Measurements from ENCODE around the gene OR9G4.

The OR9G4 gene

DNA sequence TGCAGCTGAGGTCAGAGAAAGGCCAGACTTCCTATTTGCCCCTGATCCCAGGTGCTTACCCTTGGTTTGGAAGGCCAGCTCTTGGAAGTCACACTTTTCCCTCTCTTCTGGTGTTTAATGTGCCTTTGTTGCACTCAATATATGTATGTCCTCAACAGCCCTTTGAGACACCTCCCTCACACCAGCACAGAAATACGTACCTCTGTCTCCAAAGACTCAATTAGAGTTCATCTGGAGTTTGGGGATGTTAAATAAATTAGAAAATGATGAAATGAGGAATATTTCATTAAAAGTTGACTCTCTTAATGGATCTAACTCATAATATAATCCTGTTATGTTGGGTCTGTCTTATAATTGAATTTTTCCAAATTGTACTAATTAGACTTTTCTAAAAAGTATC, at the start of gene OR9G4:
Gene OR9G4, minus strand, starts transcription at position 101 of the 400 bp plus-strand sequence. CDS start 4,931 bp downstream, outside the sequence.
- no peak for DNase-seq

DNA sequence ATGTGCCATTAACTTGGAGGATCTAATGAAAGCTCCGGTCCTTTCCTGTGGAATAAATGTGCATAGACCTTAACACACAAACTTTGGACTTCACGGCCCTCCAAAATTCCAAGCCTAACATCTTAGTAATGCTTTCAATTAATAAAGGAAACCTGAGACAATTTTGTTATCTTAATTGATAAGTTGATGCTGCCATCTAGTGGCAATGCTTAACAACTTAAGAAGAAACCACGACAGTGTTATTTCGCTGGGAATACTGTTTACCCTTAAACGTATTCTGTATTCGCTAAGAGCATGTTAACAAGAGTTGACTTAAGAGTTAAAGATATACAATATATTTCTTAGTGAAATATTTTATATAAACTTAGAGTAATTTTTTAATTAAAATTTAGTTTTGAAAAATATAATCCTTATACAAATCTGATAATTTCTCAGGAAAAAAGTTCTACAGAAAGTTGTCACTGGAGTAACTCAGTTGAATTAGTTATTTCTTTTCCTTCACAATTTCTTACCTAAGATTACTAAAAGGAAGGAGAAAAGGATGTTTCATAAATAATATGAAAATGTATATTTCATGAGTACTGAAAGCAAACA, 35.0 kb upstream of the OR9G4 start:
- no peak for DNase-seq

DNA sequence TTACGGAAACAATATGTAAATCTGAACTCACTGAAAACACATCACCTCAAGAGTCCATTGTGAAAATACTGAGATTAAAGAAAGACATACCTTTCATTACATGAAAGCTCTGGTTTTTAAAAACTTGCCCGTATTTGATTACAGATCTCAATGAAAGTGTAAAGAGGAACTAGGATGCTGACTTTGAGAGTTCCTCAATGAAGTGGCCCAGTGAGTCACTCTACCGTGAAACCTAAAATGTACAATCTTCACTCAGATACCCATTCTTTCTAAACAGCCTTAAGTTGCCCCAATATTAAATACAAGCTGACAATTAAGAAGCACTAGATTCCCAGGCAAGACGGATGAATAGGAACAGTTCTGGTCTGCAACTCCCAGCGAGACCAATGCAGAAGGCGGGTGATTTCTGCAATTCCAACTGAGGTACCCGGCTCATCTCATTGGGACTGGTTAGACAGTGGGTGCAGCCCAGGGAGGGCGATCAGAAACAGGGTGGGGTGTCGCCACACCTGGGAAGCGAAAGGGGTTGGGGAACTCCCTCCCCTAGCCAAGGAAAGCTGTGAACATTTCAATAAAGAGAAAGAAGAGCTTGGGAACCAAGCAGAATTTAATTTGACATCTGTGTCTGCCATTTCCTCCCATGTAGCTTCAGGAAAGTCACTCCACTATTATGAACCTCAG, 33.8 kb upstream of the OR9G4 start:
- no peak for DNase-seq

DNA sequence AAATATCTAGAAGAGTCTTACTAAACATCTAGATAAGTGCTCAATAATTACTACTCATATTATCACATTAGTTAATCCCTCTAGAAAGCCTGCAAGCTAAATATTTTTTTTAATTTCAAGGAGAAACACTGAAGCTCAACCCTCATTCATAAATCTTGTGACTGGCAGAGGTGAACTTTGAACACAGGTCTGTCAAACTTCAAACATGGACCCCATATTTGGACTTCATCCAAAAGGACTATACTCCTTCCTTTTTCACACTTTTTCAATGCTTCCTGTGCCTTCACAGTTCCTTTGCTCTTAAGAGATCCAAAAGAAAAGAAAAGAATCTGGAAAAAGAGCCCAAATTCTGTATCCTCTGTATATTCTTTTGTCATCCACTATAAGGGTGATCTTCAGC, 28.3 kb upstream of the OR9G4 start:
- DNase-seq = no peak

DNA sequence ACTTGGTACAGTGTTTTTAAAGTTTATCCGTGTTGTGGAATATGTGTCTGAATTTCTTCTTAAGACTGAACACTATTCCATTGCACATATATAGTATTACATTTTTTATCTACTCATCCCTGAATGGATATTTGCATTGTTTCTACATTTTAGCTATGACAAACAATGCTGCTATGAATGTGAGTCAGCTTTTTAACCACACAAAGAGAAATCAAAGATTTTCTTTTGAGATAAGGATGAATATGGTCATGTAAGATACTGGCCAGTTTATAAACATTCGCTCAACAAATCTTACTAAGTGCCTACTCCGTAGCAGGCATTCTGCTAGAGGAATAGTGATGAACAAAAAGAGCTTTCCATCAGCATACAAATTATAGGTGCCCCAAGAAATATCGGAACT, 16.5 kb upstream of the OR9G4 start:
- no peak for DNase-seq

DNA sequence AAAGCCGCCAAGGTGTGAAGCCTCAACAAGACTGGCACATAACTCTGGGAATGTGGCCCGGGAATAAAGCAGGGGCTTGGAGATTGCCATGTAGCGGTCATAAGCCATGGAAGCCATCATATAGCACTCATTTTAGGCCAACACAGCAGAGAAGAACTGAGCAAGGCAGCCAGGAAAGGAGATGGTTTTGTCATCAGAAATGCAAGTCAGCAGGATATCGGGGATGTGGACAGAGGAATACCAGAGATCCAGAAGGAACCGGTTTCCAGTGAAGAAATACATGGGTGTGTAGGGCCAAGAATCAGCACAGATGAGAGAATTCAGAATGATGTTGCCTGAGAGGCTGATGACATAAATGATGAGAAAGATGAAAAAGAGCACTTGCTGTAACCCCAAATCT, 3.0 kb upstream of the OR9G4 start:
- DNase-seq = no peak

DNA sequence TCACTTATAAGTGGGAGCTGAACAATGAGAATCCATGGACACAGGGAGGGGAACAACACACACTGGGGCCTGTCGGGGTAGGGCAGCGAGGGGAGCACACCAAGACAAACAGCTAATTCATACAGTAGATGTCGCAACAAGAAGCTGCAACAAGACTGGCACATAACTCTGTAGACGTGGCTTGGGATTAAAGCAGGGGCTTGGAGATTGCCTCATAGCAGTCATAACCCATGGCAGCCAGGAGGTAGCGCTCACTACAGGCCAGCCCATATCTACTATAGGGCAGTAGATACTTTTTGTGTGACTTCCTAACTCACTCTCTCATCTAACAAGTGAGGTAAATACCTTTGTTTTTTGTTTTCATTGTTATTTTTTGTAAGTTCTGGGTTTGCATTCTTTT, 1.7 kb upstream of the OR9G4 start:
- no peak for DNase-seq

DNA sequence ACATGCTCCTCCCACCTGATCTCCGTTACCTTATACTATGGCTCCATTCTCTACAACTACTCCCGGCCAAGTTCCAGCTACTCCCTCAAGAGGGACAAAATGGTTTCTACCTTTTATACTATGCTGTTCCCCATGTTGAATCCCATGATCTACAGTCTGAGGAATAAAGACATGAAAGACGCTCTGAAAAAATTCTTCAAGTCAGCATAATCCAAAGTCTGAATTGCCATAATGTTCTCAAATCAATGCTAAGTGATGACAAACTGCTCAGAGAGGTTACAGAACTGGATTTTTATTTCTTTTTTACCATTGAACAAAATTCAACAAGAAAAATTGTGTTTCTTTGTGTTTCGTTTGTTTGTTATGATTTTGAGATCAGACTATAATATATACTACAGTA, 7.6 kb downstream of the OR9G4 start:
- no peak for DNase-seq

DNA sequence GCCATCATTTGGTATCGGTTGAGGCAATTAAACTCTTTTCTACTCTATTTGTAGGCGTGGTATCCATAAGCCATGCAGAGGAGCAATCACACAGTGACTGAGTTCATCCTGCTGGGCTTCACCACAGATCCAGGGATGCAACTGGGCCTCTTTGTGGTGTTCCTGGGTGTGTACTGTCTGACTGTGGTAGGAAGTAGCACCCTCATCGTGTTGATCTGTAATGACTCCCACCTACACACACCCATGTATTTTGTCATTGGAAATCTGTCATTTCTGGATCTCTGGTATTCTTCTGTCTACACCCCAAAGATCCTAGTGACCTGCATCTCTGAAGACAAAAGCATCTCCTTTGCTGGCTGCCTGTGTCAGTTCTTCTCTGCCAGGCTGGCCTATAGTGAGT, 8.4 kb downstream of the OR9G4 start:
- DNase-seq = no peak

DNA sequence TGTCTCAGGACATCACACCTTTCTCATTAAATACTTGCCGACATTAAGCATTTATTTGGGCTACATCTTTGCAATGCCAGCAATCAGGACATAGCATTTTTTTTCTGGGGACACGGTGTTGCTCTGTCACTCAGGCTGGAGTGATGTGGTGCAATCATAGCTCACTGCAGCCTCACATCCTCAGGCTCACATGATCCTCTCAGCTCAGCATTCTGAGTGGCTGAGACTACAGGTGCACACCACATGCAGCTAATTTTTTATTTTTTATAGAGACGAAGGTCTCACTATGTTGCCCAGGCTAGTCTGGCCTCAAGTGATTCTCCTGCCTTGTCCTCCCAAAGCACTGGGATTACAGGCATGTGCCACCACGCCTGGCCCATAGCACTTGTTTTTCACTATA, 28.0 kb downstream of the OR9G4 start:
- no peak for DNase-seq

DNA sequence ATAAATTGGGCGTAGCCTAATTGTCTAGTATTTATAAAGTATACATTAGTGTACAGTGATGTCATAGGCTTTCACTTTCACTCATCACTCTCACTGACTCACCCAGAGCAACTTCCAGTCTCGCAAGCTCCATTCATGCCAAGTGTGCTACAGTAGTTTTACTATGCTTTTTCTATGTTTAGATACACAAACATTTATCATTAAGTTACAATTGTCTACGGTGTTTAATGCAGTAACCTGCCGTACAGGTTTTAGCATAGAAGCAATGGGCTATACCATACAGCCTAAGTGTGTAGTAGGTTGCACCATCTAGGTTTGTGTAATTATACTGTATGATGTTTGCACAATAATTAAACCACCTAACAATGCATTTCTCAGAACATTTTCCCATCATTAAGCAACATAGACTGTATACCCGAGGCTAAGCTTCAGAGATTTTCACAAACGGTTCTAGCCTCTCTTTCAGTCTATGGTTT, 32.1 kb downstream of the OR9G4 start:
- DNase-seq = no peak

DNA sequence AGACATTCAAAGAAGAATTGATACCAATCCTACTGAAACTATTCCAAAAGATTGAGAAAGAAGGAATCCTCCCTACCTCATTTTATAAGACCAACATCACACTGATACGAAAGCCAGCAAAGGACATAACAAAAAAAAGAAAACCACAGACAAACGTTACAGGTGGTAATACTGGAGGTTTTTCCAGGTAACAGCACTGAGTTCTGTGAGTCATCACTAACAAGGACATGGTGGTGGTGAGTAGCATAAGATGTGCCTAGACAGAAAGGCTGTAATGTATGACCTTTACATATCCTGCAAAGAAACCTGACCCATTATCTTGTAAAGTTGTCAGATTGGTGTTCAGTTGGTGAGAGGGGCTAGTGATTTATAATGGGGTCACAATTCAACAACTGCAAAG, 34.3 kb downstream of the OR9G4 start:
- no peak for DNase-seq

DNA sequence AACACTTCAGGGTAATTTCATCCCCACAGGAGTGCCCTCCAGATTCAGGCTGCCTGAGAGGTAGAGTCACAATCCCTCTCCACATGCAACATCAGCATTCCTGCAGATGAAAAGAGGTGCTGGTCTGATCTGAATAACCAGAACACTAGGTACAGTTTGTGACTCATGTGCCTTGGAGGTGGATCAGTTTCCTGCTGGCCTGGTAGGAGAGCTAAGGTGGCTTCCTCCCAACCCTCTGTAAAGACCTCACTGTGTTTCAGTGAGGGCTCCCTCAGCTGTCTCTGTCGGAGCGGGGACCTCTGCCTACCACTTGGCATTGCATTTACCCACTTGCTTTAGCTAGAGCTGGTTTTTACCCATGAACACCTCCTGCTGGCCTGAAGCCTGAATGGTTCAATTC, 42.0 kb downstream of the OR9G4 start:
- DNase-seq = no peak

DNA sequence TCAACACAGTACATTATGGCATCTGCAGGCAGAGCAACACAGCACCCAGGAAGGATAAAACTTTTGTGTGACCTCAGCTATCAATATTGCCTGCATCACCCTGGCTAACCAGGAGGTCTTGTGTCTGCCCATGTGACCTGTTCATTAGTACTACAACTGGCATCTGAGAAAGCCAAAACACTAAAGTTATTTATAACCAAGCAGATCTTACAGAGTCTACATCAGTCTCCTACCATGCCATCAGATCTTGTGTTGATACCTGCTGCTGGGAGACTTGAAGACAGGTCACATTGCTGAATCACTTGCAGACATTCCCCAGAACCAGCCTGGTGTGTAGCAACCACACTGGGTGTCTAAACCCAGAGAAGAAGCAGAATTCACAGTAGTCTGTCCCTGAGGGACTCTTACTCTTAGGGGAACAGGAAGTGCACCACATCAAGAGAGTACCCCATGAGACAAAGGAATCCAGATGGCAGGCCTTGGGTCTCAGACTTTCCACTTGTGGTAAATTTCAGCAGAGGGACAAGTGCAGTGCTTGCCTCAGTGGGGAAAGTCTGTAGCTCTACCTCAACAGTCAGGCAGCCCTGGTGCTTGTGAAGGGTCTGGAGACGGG, 42.6 kb downstream of the OR9G4 start:
- no peak for DNase-seq

DNA sequence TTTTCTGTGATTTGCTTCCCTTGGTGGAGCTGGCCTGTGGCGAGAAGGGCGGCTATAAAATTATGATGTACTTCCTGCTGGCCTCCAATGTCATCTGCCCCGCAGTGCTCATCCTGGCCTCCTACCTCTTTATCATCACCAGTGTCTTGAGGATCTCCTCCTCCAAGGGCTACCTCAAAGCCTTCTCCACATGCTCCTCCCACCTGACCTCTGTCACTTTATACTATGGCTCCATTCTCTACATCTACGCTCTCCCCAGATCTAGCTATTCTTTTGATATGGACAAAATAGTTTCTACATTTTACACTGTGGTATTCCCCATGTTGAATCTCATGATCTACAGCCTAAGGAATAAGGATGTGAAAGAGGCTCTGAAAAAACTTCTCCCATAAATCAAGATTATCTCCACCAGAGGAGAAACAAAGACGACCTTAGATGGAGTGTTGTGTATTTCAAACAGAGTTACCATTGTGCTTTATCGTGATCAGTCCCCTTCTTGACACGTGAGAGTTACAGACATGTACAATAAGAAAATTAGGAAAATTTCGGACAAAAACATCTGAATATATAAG, 47.5 kb downstream of the OR9G4 start:
- DNase-seq = no peak

DNA sequence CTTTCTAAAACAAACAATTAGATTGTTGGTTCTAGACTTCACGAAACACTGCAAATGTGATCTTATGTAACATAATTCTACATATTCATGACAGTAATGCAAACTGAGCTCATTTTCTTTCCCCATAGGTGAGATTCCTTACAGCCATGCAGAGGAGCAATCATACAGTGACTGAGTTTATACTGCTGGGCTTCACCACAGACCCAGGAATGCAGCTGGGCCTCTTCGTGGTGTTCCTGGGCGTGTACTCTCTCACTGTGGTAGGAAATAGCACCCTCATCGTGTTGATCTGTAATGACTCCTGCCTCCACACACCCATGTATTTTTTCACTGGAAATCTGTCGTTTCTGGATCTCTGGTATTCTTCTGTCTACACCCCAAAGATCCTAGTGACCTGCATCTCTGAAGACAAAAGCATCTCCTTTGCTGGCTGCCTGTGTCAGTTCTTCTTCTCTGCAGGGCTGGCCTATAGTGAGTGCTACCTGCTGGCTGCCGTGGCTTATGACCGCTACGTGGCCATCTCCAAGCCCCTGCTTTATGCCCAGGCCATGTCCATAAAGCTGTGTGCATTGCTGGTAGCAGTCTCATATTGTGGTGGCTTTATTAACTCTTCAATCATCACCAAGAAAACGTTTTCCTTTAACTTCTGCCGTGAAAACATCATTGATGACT, 48.1 kb downstream of the OR9G4 start:
- no peak for DNase-seq

DNA sequence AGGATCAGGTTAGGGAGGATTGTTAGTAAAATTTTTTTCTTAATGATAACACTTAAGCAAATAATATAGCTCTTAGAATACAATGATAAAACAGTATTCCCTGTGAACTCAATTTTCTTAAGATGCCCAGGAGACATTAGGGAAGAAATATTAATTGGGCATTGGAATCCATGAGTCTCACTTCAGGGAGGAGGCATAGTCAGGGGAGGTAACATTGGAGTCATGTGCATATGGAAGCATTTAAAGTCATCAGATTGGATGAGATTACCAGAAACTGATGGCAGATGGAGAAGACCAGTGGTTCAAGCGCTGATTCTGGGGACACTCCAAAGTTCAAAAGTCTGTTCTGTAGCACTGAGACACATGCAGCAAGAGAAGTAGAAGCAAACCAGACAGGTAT, 49.7 kb downstream of the OR9G4 start, which contains the start of gene OR9G1:
Gene OR9G1, plus strand, starts transcription at position 301 of the 400 bp plus-strand sequence. CDS start 1,293 bp downstream, outside the sequence.
- DNase-seq = no peak

DNA sequence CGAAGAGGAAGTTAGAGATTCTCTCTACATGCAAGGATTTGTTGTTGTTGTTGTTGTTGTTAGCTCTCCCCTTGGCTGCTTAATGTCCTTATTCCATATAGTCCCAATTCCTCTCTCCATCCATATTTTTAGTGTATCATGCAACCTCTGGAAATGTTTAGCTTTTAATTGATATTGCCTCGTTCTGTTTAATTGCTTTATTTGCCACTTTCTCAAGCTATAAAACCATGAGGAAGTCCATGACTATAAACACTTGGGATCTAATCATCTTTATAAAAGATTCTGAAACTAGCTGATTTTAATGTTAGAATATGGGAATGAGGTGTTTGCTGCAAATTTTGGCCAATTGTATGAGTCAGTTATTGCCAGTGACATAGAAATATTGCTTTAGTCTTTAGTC, 55.1 kb downstream of the OR9G4 start:
- DNase-seq = no peak
